ENCODE results near the gene TAGLN2. TPM values are rescaled to one million over a fixed set of nuclear protein-coding genes. Genes with fewer than 3 reads are reported as not detected.

TAGLN2 gene
- polyA plus RNA-seq, 2 of the 4 experiments (the other 2 are of a cell fraction) = 536 to 811 TPM

DNA sequence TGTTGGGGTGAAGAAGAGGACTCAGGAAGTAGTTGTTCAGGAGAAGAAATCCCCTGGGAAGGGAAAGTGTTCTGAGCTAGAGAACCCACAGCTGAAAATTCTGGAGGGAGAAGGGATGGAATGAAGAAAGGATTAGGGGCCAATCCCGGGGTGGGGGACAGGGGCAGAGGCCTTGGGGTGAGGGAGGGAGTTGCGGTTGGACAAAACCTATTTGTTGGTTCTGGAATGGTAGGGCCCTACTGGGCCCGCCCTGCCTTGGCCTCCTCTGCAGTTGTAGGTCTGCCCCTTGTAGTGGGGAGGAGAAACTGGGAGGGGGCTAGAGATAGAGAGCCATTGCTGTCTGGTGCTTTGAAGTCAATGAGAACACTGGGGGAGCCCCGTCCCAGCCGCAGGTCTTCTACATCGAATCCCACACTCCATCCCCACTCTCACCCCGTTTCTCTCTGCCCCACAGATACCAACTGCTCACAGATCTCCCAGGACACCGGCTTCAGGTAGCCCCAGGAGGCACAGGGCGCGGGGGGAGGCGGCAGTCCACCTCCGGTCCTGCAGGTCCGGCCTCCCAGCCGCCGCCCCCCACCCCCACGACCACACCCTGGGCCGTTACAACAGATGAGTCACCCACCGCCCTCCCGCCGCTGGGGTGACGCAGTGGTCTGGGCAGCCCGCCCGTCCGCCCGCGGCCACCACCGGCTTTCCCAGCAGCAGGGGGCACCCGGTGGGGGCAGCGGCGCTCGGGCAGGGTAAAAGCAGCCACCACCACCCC lies 1.1 kb downstream of the TAGLN2 start:
- DNase-seq (ENCODE audit: low read depth in 1 of 2, low spot score in 1 of 2) (peak; percentile 92 to 96), ATAC-seq (peak; percentile 52 to 62), FAIRE-seq (no peak)
- ChIA-PET POLR2A (interaction anchor here (1.1 to 2.4 kb wide), 4 partner anchors 8 to 107 kb away, joined by 5 to 17 read pairs (median 6); partner anchors contain the start of gene PIGM), CTCF (interaction anchor here (1.2 to 22.4 kb wide), 8 partner anchors 8 to 84 kb away, joined by 3 to 665 read pairs (median 6); partner anchors contain the start of gene IGSF9)
- WGBS (ENCODE audit: missing lambda C conversion rate) = 3% methylated on average over 7 of the region's 31 CpGs
- Histone ChIP-seq H3K4me2 (peak overlapping the region; percentile 97), H3K9me3 (no peaks in the 10 kb centered on the region), H3K4me1 (peaks cover 50% of the 10 kb centered on the region), H3K27ac (peak overlapping the region; percentile 97 to 99), H3K4me3 (peak overlapping the region; percentile 87)
- TF ChIP-seq TFCP2L1 (CRISPR knock-in tag; IDR thresholded peaks at IDR 0.05) (peak; percentile 53; the same call in 1 of the 2 replicates), BCL3 (IDR thresholded peaks at IDR 0.05) (peak; percentile 87; the same call in 2 of the 3 replicates), POLR2AphosphoS2 (conservative IDR thresholded peaks at IDR 0.05; ENCODE audit: low read length) (no peak), BHLHE40 (IDR thresholded peaks at IDR 0.05; ENCODE audit: low read depth, low read length) (no peak), USF2 (IDR thresholded peaks at IDR 0.05) (no peak), ZFP36 (IDR thresholded peaks at IDR 0.05; ENCODE audit: borderline replicate concordance, partially characterized antibody) (no peak), JUN (IDR thresholded peaks at IDR 0.05) (peak; percentile 52 to 75), HOXB5 (CRISPR knock-in tag; IDR thresholded peaks at IDR 0.05) (no peak), ATOH8 (CRISPR knock-in tag; IDR thresholded peaks at IDR 0.05; ENCODE audit: low read depth) (no peak), PHF8 (IDR thresholded peaks at IDR 0.05; ENCODE audit: borderline replicate concordance, low read depth) (no peak), MAFK (IDR thresholded peaks at IDR 0.05; ENCODE audit: partially characterized antibody) (no peak), HOXA7 (CRISPR knock-in tag; IDR thresholded peaks at IDR 0.05) (peak; percentile 88), CHD2 (IDR thresholded peaks at IDR 0.05; ENCODE audit: low read length, partially characterized antibody) (no peak), GATA3 (IDR thresholded peaks at IDR 0.05; ENCODE audit: borderline replicate concordance) (peak; percentile 93), RNF2 (IDR thresholded peaks at IDR 0.05; ENCODE audit: borderline replicate concordance, low read depth) (no peak), FOSL2 (IDR thresholded peaks at IDR 0.05) (peak; percentile 95), FOSL2 (CRISPR knock-in tag; IDR thresholded peaks at IDR 0.05) (peak; percentile 100), HEYL (CRISPR knock-in tag; IDR thresholded peaks at IDR 0.05) (no peak), RAD21 (conservative IDR thresholded peaks at IDR 0.05 in 1 of 2, IDR thresholded peaks at IDR 0.05 in 1 of 2) (no peak), HDAC2 (IDR thresholded peaks at IDR 0.05) (no peak), POLR2A (IDR thresholded peaks at IDR 0.05; ENCODE audit: low read length) (no peak), CEBPB (IDR thresholded peaks at IDR 0.05) (peak in 1 of 2 experiments; percentile 55; a peak in 1 of 4 replicates), FOXS1 (CRISPR knock-in tag; IDR thresholded peaks at IDR 0.05) (no peak), ZC3H11A (IDR thresholded peaks at IDR 0.05) (no peak), HMGXB4 (CRISPR knock-in tag; IDR thresholded peaks at IDR 0.05; ENCODE audit: borderline replicate concordance) (peak; percentile 54; the same call in 1 of the 2 replicates), EP300 (IDR thresholded peaks at IDR 0.05) (peak; percentile 90 to 91), ELK1 (IDR thresholded peaks at IDR 0.05; ENCODE audit: low read depth, low read length) (no peak), NR3C1 (IDR thresholded peaks at IDR 0.05) (no peak), NPAS2 (CRISPR knock-in tag; IDR thresholded peaks at IDR 0.05; ENCODE audit: borderline replicate concordance) (no peak), RFX5 (IDR thresholded peaks at IDR 0.05) (no peak)
- TF ChIP-seq, protein P1, sequence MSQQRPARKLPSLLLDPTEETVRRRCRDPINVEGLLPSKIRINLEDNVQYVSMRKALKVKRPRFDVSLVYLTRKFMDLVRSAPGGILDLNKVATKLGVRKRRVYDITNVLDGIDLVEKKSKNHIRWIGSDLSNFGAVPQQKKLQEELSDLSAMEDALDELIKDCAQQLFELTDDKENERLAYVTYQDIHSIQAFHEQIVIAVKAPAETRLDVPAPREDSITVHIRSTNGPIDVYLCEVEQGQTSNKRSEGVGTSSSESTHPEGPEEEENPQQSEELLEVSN (IDR thresholded peaks at IDR 0.05; ENCODE audit: borderline replicate concordance, low read depth) = no peak
- TF ChIP-seq, protein P2, sequence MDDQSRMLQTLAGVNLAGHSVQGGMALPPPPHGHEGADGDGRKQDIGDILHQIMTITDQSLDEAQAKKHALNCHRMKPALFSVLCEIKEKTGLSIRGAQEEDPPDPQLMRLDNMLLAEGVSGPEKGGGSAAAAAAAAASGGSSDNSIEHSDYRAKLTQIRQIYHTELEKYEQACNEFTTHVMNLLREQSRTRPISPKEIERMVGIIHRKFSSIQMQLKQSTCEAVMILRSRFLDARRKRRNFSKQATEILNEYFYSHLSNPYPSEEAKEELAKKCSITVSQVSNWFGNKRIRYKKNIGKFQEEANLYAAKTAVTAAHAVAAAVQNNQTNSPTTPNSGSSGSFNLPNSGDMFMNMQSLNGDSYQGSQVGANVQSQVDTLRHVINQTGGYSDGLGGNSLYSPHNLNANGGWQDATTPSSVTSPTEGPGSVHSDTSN (IDR thresholded peaks at IDR 0.05) = no peak; the same call in 1 of the 2 replicates
- TF ChIP-seq, protein P3, sequence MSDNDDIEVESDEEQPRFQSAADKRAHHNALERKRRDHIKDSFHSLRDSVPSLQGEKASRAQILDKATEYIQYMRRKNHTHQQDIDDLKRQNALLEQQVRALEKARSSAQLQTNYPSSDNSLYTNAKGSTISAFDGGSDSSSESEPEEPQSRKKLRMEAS (IDR thresholded peaks at IDR 0.05) = peak; percentile 52; the same call in 1 of the 2 replicates

Data from A549 (cell line).